ENCODE measurements around the gene AFAP1. TPM values are rescaled to one million over a fixed set of nuclear protein-coding genes. Genes with fewer than 3 reads are reported as not detected.

The AFAP1 gene
- total RNA-seq, 1 donor from 2014 or later = 67.9 TPM

DNA sequence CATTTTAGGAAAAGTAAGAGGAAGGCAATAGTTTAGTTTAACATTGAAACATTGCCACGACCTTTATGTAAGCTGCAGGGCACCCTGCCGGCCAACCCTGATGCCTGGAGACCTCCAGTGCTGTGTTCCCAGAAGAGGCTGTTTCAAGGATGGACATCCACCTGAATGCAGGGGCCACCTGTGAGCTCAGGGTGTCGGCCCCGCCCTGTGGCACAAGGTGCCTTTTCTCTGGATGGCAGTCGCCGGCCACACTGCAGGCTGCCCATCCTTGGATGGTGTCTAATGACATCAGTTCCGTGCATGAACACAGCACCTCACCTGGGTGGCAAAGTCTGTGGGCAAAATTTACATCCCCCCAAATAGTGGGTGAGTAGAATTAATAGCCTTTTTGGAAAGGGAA, 180.0 kb downstream of the AFAP1 start:
- peaks cover 24% of the 10 kb centered on the region for H3K79me2 ChIP-seq (ENCODE audit: insufficient read depth, low read length)
- no peak for FAIRE-seq
- H4K20me1 ChIP-seq (ENCODE audit: insufficient read depth, low read length) = peaks cover 88% of the 10 kb centered on the region
- Mint-ChIP-seq H3K36me3 (ENCODE audit: low read depth, unreplicated experiment) (peaks cover 9% of the 10 kb centered on the region), H3K4me3 (ENCODE audit: unreplicated experiment) (no peak overlapping the region), H3K4me1 (ENCODE audit: low read depth, unreplicated experiment) (peaks cover 14% of the 10 kb centered on the region), H3K27me3 (ENCODE audit: low read depth, unreplicated experiment) (peaks cover 1% of the 10 kb centered on the region), H3K9me3 (ENCODE audit: unreplicated experiment) (no peaks in the 10 kb centered on the region), H3K27ac (ENCODE audit: unreplicated experiment) (no peak overlapping the region)
- H3K36me3 ChIP-seq (ENCODE audit: insufficient read depth, low read length) = peaks cover 43% of the 10 kb centered on the region
- H3K9ac ChIP-seq (ENCODE audit: low read length) = no peak overlapping the region
- H3K27ac ChIP-seq (ENCODE audit: low read depth, low read length) = no peak overlapping the region
- H3K4me1 ChIP-seq (ENCODE audit: insufficient read depth, low read length) = peaks cover 14% of the 10 kb centered on the region
- H3K9me3 ChIP-seq (ENCODE audit: insufficient read depth, low read depth, low read length) = no peaks in the 10 kb centered on the region
- H3K4me2 ChIP-seq (ENCODE audit: low read length) = no peak overlapping the region
- TF ChIP-seq EZH2 (IDR thresholded peaks at IDR 0.05; ENCODE audit: insufficient read depth, low read length) = no peak
- TF ChIP-seq, protein P1, sequence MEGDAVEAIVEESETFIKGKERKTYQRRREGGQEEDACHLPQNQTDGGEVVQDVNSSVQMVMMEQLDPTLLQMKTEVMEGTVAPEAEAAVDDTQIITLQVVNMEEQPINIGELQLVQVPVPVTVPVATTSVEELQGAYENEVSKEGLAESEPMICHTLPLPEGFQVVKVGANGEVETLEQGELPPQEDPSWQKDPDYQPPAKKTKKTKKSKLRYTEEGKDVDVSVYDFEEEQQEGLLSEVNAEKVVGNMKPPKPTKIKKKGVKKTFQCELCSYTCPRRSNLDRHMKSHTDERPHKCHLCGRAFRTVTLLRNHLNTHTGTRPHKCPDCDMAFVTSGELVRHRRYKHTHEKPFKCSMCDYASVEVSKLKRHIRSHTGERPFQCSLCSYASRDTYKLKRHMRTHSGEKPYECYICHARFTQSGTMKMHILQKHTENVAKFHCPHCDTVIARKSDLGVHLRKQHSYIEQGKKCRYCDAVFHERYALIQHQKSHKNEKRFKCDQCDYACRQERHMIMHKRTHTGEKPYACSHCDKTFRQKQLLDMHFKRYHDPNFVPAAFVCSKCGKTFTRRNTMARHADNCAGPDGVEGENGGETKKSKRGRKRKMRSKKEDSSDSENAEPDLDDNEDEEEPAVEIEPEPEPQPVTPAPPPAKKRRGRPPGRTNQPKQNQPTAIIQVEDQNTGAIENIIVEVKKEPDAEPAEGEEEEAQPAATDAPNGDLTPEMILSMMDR (IDR thresholded peaks at IDR 0.05; ENCODE audit: insufficient read depth, low read depth, low read length) = no peak
- no peak overlapping the region for H3K4me3 ChIP-seq (ENCODE audit: insufficient read depth, low read depth, low read length)
- H3K27me3 ChIP-seq (ENCODE audit: insufficient read depth, low read length) = no peaks in the 10 kb centered on the region
- H2AFZ ChIP-seq (ENCODE audit: low read depth, low read length) = no peak overlapping the region
- no peak for DNase-seq (ENCODE audit: low read depth)

DNA sequence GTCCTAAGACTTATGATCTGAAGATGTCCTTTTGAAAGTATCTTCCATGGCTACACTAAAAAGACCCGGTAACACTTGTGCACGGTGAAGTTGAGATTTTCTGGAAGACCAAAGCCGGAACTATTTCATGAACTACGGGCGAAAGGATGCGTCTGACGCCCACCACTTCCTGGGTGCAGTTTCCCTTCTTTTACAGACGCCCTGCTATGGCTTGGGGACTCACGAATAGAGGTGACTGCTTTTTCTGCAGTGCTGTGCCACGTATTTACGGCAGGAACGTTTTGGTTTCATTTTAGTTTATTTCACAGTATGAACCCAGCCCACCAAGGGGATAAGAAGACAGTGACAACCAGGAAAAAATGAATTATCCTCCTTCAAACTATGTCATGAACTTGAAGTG, 180.4 kb downstream of the AFAP1 start:
- Mint-ChIP-seq H3K27ac (ENCODE audit: unreplicated experiment) (no peak overlapping the region), H3K4me1 (ENCODE audit: low read depth, unreplicated experiment) (peaks cover 13% of the 10 kb centered on the region), H3K9me3 (ENCODE audit: unreplicated experiment) (peaks cover under 1% of the 10 kb centered on the region), H3K36me3 (ENCODE audit: low read depth, unreplicated experiment) (peaks cover 9% of the 10 kb centered on the region), H3K4me3 (ENCODE audit: unreplicated experiment) (no peak overlapping the region), H3K27me3 (ENCODE audit: low read depth, unreplicated experiment) (peaks cover 3% of the 10 kb centered on the region)
- Histone ChIP-seq H3K36me3 (ENCODE audit: insufficient read depth, low read length) (peaks cover 43% of the 10 kb centered on the region), H3K27me3 (ENCODE audit: insufficient read depth, low read length) (no peaks in the 10 kb centered on the region), H3K4me1 (ENCODE audit: insufficient read depth, low read length) (peaks cover 10% of the 10 kb centered on the region), H3K79me2 (ENCODE audit: insufficient read depth, low read length) (peaks cover 24% of the 10 kb centered on the region), H2AFZ (ENCODE audit: low read depth, low read length) (no peak overlapping the region), H4K20me1 (ENCODE audit: insufficient read depth, low read length) (peaks cover 88% of the 10 kb centered on the region), H3K4me3 (ENCODE audit: insufficient read depth, low read depth, low read length) (no peak overlapping the region), H3K27ac (ENCODE audit: low read depth, low read length) (no peak overlapping the region), H3K9ac (ENCODE audit: low read length) (no peak overlapping the region), H3K9me3 (ENCODE audit: insufficient read depth, low read depth, low read length) (no peaks in the 10 kb centered on the region), H3K4me2 (ENCODE audit: low read length) (no peak overlapping the region)
- no peak for DNase-seq (ENCODE audit: low read depth)
- TF ChIP-seq, protein P1 (IDR thresholded peaks at IDR 0.05; ENCODE audit: insufficient read depth, low read depth, low read length) = no peak
- no peak for TF ChIP-seq EZH2 (IDR thresholded peaks at IDR 0.05; ENCODE audit: insufficient read depth, low read length)
- no peak for FAIRE-seq

- Histone ChIP-seq H3K27ac (ENCODE audit: low read depth, low read length) (no peak overlapping the region), H3K79me2 (ENCODE audit: insufficient read depth, low read length) (peaks cover 23% of the 10 kb centered on the region), H3K9ac (ENCODE audit: low read length) (no peak overlapping the region), H3K36me3 (ENCODE audit: insufficient read depth, low read length) (peaks cover 42% of the 10 kb centered on the region), H3K4me2 (ENCODE audit: low read length) (no peak overlapping the region), H3K9me3 (ENCODE audit: insufficient read depth, low read depth, low read length) (no peaks in the 10 kb centered on the region), H2AFZ (ENCODE audit: low read depth, low read length) (no peak overlapping the region), H3K4me1 (ENCODE audit: insufficient read depth, low read length) (peaks cover 3% of the 10 kb centered on the region), H4K20me1 (ENCODE audit: insufficient read depth, low read length) (peaks cover 84% of the 10 kb centered on the region), H3K27me3 (ENCODE audit: insufficient read depth, low read length) (no peaks in the 10 kb centered on the region), H3K4me3 (ENCODE audit: insufficient read depth, low read depth, low read length) (no peak overlapping the region)
- FAIRE-seq (no peak), DNase-seq (ENCODE audit: low read depth) (no peak)
- peak overlapping the region; percentile 53 for H3K27ac Mint-ChIP-seq (ENCODE audit: unreplicated experiment)
- H3K4me3 Mint-ChIP-seq (ENCODE audit: unreplicated experiment) = no peak overlapping the region
- TF ChIP-seq, protein P1 (IDR thresholded peaks at IDR 0.05; ENCODE audit: insufficient read depth, low read depth, low read length) = no peak
- no peak for TF ChIP-seq EZH2 (IDR thresholded peaks at IDR 0.05; ENCODE audit: insufficient read depth, low read length)
- peaks cover 10% of the 10 kb centered on the region for H3K27me3 Mint-ChIP-seq (ENCODE audit: low read depth, unreplicated experiment)
- H3K36me3 Mint-ChIP-seq (ENCODE audit: low read depth, unreplicated experiment) = peaks cover 7% of the 10 kb centered on the region
- peaks cover 6% of the 10 kb centered on the region for H3K4me1 Mint-ChIP-seq (ENCODE audit: low read depth, unreplicated experiment)
- H3K9me3 Mint-ChIP-seq (ENCODE audit: unreplicated experiment) = peaks cover 2% of the 10 kb centered on the region
Observed at GRCh38 chr4:7758476-7758875, 181.2 kb downstream of the AFAP1 start.

All from astrocyte (in vitro differentiated cells and primary cell).